Nucleus accumbens (tissue), 56 donors: ENCODE measurements around the gene PDE4B.
A peak's percentile ranks its signal among the peaks of the same experiment; 100 is the strongest.

Experiments
- DNase-seq, 56 donors: peaks; one replicate each; lab custom pipeline; 2025; lab: John Stamatoyannopoulos, UW

PDE4B gene

GRCh38 chr1:66248257-66248656, 455.6 kb downstream of the PDE4B start:
- DNase-seq = no peak

- no peak for DNase-seq
Measured at GRCh38 chr1:66248746-66249145, 456.1 kb downstream of the PDE4B start.

GRCh38 chr1:66250075-66250474, 457.4 kb downstream of the PDE4B start:
- no peak for DNase-seq

GRCh38 chr1:66250478-66250877, 457.8 kb downstream of the PDE4B start:
- DNase-seq = no peak

DNA sequence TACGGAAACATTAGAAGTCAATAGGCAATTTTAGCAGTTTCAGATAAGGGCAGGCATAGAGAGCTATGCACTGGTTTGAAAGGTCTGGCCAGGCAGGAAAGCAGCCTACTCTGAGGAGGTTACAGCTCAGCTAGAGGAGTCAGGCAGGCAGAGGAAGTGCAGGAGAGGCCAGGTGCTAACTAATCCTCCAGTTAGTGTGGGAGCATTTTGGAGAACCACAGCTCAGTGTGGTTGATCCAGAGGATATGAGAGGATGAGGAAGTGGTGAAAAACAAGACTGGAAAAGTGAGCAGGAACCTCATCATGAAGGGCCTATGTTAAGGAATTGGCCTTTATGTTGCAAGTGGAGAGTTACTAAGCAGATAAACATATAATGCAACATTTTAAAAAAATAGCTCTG, 458.9 kb downstream of the PDE4B start:
- DNase-seq = no peak

DNA sequence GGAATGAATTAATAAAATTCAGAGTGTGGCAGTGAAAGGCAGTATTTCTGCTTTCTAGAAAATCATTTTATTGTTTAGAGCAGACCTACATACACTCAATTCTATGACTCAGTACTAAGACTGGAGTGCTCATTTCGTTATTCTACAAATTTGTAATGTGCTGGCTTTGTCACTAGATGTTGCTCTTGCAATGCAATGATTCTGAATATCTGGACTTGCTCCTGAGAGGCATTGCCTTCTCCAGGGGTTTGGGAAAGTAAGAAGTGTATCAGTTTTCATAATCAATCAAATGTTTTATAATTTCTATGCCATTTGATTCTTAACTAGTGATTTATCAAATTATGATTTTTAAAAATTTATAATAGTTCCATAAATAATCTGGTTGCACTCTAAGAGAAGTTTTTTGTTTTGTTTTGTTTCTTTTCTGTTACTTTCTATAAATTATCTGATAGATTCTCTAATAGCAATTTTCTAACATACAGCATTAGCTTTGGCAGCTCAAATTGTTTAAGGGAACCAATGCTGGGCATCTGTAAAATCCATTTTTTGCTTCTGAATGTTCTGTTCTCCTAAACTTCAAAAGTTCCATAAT, 460.7 kb downstream of the PDE4B start:
- peak in 5 of 56 donors; percentile 11 to 51 (median 38) for DNase-seq

DNA sequence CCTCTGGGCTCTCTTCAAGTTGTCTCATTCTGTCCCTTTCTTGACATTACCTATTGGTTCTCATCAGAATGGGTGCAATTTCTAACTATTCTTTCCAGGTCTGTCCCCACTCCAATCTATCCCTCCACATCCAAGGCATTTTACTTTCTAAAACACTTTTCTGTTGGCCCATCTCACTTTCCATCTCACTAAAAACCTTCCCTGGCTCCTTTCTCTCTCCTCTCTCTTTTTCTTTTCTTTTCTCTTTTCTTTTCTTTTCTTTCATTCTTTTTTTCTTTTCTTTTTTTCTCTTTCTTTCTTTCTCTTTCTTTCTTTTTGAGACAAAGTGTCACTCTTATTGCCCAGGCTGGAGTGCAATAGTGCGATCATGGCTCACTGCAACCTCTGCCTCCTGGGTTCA, 462.1 kb downstream of the PDE4B start:
- no peak for DNase-seq

DNA sequence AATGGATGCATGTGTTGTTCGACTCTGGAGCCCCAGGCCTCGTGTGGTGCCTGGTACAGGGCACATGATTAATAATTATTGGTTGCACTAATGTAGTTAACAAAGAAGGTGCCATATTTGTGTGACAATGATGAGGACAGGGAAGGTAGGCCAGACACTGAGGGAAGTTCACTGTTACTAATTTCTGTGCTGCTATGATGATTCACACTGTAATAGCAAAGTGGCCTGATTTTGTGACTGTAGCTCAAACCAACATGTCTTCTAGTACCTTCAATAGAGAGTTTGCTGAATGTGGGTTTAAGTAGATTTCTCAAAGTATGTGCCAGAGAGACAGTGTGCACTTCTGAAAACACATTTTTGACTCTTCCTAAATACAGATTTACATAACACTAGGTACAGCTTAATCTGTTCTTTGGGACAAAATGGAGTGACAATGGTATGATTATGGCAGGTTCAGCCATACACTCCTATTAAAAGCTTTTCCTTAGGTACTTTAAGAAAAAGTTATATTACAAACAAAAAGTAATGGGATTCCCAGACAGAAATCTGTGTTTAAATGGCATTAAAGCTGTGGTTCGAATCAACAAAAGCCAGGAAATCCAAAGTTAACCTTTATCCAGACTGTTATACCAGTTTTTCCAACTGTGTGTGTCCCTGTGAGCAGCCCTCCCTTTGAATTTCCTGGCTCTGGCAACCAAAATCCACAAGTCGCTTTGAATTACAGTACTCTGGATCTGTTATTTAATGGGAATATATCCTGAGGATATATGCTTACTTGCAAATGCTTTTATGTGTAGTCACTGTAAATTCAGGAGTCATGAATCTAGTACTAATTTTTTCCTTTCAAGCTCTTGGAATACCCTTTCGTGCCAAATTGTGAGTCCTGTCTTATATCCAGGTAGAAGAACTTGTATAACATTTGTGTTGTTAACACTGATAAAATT, 464.2 kb downstream of the PDE4B start:
- no peak for DNase-seq

- no peak for DNase-seq
Measured at GRCh38 chr1:66258404-66259105, 465.9 kb downstream of the PDE4B start.

GRCh38 chr1:66261364-66261763, 468.7 kb downstream of the PDE4B start:
- DNase-seq = no peak

GRCh38 chr1:66262208-66262963, 469.7 kb downstream of the PDE4B start:
- no peak for DNase-seq

DNA sequence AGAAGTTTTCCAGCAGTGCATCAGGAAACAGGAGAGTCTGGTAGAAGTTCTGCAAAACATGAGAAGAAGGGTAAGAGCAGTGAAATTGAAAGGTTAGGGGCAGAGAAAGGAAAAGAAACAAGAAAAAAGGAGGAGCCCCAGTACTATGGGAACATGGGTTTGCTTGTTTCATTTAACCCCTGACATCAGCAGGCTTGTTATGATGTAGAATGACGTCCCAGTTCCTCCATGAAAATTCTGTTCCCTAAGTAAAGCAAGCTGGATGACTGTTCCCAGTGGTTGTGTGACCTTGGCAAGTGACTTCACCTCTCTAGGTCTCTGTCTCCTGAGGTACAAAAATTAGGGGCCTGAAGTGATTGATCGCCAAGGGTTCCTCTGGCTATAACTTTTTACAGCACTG, 472.6 kb downstream of the PDE4B start:
- no peak for DNase-seq

DNA sequence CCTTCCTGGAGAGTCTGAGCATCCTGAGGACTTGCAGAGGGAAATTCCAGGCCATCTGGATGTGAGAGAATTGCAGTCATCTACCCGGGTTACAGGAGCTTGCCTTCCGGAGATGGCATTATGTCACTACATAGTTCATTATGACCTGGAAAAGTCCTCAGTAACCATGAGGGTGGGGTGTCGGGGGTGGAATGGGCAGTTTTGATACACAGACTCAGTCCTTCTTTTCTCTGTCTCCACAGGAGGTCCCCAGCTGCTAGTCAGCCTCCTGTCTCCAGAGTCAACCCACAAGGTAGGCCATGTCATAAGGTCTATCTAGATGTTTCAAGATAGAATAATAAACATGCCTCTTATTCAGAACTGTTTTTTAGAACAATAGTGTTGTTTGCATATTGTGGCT, 473.1 kb downstream of the PDE4B start:
- no peak for DNase-seq

GRCh38 chr1:66266350-66266749, 473.7 kb downstream of the PDE4B start:
- no peak for DNase-seq

DNA sequence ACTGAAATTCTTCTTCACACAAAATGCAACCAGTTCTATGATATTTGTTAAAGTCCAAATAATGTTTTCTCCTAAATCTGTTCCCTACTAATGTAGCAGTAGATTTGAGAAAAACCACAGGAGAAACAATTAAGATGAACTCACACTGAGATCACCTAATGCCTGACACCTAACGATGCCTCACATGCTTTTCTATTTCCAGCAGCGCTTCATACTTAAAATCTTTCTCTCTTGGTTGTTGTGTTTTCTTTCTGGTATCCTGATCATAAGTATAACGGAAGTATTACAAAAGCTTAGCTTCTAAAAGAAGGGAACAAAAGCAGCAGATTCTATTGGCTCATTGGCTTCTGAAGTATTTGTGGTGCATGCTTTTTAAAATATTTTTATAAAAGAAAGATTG, 474.1 kb downstream of the PDE4B start:
- DNase-seq = no peak

DNA sequence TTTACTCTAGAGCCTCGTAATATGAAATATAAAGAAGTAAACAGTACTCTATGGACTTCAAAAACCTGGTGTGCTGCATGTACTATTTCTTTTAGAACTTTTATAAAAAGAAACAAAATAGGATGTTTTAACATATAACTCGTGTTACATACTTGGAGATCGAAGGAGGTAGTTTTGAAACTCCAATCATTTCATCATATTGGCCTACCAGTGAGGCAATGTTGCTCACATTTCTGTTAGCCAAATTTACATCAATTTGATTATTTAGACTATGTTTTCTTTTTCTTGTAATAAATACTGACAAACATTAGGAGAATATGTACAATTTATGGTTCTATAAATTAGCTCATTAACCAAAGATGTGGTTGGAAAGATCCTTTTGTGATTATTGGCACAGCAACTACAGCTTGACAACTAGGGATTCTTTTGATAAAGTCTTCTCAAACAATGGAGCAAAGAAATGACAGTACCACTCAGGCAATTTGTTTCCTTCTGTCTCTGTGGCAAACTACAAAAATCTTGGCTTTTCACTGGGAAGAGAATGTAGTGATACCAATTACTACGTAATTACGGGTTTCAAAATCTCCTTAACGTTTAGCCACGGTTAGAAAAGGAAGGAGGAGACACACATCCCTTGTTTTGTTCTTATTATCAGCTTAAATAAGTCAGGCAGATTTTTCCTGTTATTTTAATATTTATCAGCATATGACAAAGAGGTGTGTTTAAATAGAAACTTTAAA, 474.7 kb downstream of the PDE4B start:
- no peak for DNase-seq

GRCh38 chr1:66269222-66269621, 476.5 kb downstream of the PDE4B start:
- DNase-seq = no peak

DNA sequence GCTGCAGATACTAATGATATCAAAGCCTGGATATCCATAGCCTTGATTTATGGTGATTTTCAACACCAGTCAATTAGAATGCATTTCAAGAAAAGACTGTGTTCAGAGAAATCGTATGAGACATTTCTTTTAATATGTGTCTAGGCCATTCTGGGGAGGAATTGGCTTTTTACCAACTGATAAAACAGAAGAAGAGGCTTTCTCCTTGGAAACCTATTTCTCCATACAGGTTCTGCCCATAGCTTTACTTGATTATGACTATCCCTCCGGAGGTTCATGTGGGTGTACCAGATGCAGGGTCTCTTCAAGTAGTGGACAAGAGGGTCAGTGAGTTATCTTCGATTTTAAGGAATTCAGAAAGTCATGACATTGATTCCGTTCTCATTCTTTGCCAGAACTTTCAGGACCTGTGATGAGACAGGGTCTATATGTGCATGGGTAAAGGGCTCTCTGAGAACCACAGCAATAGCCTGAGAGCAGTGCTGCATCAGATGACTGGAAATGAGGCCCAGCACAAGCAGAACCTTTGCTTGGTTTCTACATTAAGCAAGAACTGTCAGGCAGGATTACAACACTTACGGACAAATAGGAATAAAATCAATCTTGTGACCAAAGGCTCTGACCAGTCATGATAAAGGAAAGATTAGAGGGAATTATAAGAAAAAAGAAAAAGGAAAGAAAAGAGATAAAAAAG, 477.6 kb downstream of the PDE4B start:
- peak in 3 of 56 donors; percentile 7 to 39 (median 11) for DNase-seq

DNA sequence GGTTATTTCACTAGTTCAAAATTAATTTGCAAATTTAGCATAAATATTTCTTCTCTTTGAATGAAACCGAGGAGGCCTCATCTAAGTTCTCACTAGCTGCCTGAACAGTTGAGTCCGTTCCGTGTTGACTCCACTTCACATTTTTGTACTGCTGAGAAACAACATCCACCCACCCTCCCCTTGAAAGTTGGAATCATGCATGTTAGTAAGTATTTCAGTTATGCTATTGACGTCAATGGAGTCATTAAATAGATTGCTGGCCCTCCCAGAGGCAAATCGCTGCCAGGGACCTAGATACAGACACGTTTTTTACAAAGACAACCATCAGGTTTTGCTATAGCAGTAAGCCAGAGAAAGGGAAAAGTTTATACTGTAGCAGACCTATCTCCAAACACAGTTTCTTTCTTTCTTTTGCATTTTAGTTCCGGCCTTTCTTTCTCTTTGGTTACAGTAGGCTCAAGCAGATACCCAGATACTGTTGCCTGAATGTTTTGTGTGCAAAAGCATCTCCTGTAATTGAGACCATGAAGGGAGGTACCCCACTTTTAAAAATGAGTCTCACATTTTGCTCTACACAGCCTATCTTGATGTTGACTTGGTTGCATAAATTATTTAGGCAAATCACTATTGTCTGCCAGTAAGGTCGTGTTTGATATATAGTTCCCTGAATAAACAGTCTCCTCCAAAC, 478.7 kb downstream of the PDE4B start:
- peak in 33 of 56 donors; percentile 7 to 76 (median 32) for DNase-seq
